Stimulated activated CD4-positive, alpha-beta T cell treated with anti-CD3 and anti-CD28 coated beads, Interleukin-1b, Interleukin-23, amount 100 ng/mL, for 24 hours (primary cell): ENCODE data around the gene LLGL2.
"Not testable (repeated sequence)": the region's sequence is repeated elsewhere in the genome, so short reads cannot be mapped to it uniquely, and the experiment has no call there.

Experiments
- DNase-seq, 4 experiments: peaks; one replicate each; pipeline ENCODE4 v3.0.0-alpha.2; 2020; ENCODE audit warnings: low read depth in 4 of 4, low spot score in 1 of 4

The LLGL2 gene

GRCh38 chr17:75568412-75569255, 43.1 kb downstream of the LLGL2 start:
- no peak for DNase-seq

GRCh38 chr17:75570034-75570676, 44.7 kb downstream of the LLGL2 start:
- no peak for DNase-seq

DNA sequence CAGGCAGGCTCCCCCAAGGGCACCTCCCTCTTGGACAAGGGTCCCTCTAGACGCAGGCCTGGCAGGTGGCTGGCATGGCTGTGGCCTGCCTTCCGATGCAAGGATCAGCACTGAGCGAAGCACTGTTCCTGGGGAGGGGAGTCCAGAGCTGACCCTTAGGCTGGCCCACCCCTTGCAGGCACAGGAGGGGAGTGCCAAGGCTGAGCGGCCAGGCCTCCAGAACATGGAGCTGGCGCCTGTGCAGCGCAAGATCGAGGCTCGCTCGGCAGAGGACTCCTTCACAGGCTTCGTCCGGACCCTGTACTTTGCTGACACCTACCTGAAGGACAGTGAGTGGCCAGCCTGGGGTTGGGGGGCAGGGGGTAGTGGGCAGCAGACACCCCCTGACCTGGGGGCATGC, 45.3 kb downstream of the LLGL2 start:
- no peak for DNase-seq

GRCh38 chr17:75571197-75571884, 45.8 kb downstream of the LLGL2 start:
- DNase-seq, result no peak

- DNase-seq, result no peak
These were observed 46.4 kb downstream of the LLGL2 start for GRCh38 chr17:75571885-75572215.

DNA sequence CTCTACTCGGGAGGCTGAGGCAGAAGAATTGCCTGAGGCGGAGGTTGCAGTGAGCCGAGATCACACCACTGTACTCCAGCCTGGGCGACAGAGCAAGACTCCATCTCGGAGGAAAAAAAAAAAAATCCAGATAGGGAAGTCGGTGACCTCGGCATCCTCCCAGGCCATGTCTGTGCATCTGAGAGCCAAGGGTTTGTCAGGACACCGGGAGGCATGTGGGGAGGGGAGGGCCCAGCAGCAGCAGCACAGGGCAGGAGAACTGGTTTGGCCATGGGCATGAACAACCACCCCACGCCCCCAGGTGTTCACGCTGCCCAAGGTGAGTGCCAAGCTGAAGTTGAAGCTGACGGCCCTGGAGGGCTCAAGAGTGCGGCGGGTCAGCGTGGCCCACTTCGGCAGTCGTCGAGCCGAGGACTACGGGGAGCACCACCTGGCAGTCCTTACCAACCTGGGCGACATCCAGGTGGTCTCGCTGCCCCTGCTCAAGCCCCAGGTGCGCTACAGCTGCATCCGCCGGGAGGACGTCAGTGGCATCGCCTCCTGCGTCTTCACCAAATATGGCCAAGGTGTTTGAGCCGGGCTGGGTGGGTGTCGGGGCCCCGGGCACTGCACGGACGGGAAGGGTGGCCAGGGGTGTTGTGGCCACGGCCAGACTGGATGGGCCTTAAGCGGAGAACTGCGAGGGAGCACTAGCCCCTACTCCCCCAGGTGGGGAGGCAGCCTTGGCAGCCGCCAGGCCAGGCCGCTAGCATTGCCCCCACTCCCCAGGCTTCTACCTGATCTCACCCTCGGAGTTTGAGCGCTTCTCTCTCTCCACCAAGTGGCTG, 47.4 kb downstream of the LLGL2 start:
- no peak for DNase-seq

GRCh38 chr17:75573540-75573957, 48.1 kb downstream of the LLGL2 start:
- DNase-seq, result no peak

GRCh38 chr17:75573994-75574393, 48.5 kb downstream of the LLGL2 start:
- no peak for DNase-seq

GRCh38 chr17:75574404-75575036, 49.0 kb downstream of the LLGL2 start:
- no peak for DNase-seq

DNA sequence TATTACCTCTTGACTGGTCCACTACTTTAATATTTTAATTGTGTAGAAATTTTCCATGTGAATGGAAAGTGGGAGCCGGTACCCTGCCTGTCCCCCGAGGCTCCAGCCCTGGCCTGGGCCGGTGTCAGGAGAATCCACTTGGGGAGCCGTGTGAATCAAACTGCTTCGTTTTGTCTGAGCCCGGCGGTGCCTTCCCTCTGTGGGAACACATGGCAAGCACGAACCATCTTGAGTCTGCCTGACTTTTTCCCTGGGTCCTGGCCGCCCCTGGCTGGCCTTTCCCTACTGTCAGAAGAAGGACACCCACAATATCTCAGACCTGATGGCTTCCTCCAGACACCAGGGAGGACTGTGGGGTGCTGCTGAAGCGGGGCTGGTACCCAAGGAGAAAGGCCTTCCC, 49.7 kb downstream of the LLGL2 start:
- DNase-seq, result no peak

GRCh38 chr17:75575728-75576127, 50.2 kb downstream of the LLGL2 start:
- no peak for DNase-seq

GRCh38 chr17:75576661-75577060, 51.2 kb downstream of the LLGL2 start:
- no peak for DNase-seq

GRCh38 chr17:75581121-75581725, 55.7 kb downstream of the LLGL2 start:
- peak in 3 of 4 experiments; percentile 19 to 45 (median 33) for DNase-seq

DNA sequence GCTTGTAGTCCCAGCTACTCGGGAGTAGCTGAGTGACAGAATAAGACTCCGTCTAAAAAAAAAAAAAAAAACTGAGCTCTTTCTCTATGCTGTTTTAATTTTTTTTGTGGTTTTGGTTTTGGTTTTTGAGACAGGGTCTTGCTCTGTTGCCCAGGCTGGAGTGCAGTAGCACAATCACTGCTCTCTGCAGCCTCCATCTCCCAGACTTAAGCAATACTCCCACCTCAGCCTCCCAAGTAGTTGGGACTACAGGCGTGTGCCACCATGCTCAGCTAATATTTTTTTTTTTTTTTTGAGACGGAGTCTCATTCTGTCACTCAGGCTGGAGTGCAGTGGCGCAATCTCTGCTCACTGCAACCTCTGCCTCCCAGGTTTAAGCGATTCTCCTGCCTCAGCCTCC, 57.7 kb downstream of the LLGL2 start:
- not testable (repeated sequence) for DNase-seq

DNA sequence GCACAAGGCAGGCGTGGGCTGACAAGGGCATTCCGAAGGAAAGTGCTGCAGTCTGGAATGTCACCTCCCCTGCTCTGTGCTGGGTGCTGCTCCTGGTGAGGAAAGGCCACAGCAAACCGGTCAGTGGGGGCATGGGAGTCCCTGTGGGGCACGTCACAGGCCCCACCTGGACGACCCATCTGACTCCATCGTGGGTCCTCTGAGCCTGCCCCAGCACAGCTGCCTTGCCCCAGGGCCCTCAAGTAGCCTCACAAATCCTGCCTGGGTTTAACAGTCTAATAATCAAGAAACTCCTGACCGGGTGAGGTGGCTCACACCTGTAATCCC, 59.3 kb downstream of the LLGL2 start:
- DNase-seq, result no peak

DNA sequence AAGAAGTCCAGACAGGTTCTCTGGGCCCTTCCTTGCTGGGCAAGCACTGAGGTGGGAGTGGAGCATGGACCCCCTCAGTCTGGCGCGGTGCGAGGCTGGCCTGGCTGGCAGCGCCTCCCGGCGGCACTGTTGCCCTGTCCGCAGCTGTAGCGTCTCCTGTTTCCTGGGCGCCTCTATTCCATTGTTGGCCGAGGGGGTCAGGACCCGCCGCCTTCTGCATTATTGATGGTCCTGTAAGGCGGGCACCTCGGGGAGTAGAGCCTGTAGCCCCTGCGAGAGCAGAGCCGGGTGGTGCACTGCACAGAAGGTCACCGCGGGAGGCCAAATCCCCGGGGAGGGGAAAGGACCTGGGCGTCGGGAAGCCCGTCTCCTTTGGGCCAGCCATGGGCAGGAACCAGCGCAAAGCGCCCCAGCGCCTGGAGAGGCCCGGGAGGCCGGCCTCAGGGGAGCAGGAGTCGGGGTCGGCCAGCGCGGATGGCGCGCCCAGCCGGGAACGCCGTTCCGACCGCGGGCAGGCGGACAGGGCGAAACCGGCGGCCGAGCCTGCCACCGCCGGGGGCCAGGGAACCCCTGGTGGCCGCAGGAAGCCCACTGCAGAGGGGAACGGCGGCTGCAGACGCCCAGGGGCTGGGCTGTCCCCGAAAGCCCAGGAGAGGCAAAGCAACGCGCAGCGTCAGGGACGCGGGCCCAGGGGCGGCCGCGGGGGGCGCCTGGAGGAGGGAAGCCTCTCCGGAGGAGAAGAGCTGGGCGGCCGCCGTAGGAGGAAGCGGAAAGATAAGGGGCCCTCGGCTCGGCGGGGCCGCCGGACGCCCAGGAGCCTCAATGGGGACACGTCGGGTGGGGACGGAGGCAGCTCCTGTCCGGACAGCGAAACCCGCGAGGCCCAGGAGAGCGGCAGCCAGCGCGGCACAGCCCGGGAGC, 62.4 kb downstream of the LLGL2 start, which contains the start of gene MYO15B:
TSS of gene MYO15B (plus strand) at position 126 of the 921 bp plus-strand sequence. CDS start at position 384, 258 bp downstream.
- DNase-seq, result peak in 3 of 4 experiments; percentile 18 to 46 (median 28)

- no peak for DNase-seq
These were observed 63.1 kb downstream of the LLGL2 start for GRCh38 chr17:75588596-75589011.

DNA sequence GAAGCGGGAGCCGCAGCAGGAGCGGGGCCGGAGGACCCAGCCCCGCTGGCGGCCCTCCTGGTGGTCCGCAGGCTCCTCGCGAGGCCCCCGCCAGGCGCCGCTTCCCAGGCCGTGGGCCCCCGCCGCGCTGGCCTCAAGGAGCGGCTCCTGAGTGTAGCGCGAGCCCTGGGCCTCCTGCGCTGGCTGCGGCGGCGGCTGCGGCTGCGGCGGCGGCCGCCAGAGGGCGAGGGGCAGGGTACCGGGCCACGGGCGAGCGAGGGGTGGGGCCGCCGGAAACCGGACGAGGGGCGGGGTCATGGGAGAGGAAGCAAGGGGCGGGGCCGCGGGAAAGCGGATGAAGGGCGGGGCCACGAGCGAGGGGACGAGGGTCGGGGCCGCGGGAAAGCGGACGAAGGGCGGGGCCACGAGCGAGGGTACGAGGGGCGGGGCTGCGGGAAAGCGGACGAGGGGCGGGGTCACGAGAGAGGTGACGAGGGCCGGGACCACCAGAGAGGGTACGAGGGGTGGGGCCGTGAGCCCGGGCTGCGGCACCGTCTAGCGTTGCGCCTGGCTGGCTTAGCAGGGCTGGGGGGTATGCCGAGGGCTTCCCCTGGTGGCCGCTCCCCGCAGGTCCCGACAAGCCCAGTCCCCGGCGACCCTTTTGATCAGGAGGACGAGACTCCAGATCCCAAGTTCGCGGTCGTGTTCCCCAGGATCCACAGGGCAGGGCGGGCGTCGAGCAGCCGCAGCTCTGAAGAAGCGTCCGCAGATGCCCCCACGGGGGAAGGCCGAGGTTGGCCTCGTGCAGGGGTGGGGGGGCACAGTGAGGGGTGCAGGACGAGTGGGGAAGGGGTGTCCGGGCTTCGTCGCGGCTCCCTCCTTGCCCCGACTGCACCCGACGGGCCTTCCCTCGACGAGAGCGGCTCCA, 63.8 kb downstream of the LLGL2 start:
- DNase-seq, result peak; percentile 95 to 98 (median 97)
